PC-9 (cell line): ENCODE results near the gene DUSP9.

Experiments
- EZH2 ChIP-seq: fragments of 200-600 bp; sonication (generic); IDR thresholded peaks from 2 replicates; pipeline ENCODE4 v1.8.0; 2017; ENCODE audit warnings: antibody characterized with exemption, low read depth
- TF ChIP-seq, protein P1 (sequence below): fragments of 200-600 bp; sonication (generic); conservative IDR thresholded peaks from 2 replicates; pipeline ENCODE4 v1.6.1; 2017; ENCODE audit warnings: mixed run types, antibody characterized with exemption, mild to moderate bottlenecking, moderate library complexity

DNA sequence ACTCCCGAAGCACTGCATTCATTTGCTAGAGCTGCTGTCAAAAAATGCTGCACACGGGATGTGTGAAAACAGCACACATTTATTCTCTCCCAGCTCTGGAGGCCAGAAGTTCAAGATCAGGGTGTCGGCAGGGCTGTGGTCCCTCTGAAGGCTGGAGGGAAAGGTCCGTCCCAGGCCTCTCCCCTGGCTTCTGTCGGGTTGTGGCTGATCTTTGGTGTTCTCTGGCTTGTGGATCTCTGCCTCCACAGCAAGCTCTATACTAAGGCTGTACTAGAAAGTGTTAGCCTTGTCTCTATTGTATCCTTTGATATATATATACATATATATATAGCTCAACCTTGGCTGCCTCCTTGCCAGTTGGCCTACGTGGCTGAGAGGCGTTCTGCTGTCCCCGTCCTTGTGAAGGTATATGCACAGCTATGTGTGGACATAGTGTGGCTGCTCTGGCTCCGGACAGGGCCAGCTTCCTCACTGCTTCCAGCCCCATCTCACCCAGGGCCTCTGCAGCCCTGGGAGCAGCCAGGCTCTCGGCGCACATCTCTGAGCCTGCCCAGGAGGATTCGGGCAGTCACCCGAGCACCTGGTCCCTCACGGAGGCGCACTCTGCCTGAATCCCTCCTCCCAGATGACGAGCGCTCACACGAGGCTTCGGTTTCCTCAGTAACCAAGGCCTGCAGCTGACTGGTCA, 15.0 kb upstream of the DUSP9 start:
- TF ChIP-seq, protein P1, sequence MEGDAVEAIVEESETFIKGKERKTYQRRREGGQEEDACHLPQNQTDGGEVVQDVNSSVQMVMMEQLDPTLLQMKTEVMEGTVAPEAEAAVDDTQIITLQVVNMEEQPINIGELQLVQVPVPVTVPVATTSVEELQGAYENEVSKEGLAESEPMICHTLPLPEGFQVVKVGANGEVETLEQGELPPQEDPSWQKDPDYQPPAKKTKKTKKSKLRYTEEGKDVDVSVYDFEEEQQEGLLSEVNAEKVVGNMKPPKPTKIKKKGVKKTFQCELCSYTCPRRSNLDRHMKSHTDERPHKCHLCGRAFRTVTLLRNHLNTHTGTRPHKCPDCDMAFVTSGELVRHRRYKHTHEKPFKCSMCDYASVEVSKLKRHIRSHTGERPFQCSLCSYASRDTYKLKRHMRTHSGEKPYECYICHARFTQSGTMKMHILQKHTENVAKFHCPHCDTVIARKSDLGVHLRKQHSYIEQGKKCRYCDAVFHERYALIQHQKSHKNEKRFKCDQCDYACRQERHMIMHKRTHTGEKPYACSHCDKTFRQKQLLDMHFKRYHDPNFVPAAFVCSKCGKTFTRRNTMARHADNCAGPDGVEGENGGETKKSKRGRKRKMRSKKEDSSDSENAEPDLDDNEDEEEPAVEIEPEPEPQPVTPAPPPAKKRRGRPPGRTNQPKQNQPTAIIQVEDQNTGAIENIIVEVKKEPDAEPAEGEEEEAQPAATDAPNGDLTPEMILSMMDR: no peak
- no peak for TF ChIP-seq EZH2
